NK-92 (cell line): ENCODE results near the gene CASZ1.

Experiments
- DNase-seq: peaks from one replicate; lab custom pipeline; 2025; ENCODE audit not compliant: unreplicated experiment; lab: John Stamatoyannopoulos, UW

Gene CASZ1

DNA sequence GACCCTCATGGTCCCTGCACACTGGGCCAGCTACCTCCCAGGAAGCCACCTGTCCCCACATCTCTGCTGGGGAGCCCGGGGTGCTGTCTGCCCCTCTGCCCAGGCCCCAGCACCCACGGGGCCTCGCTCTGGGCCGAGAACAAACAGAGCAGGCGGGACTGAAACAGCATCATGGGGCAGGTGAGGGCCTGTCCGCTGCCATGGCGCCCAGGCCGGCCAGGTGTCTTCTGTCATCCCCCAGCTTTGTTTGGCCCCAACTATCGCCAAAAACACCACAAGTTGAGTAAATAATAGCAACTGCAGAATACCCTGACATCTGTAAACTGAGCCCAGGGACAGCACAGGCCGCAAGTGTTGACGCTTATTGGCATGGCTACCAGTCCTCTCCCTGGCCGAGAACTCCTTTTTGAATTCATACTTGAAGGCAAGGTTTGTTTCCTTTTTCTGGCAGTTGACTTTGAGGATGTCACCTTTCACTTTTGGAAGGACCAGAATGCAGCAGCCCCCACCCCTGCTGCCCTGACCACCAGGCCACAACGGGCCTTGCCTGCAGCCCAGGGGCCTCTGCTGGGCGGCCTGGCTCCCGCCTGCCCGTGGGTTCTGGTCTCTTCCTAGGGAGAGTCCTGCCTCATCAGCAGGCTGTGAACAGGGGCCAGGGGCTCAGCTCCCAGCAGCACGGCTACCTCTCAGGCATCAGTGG lies 152.7 kb downstream of the CASZ1 start:
- no peak for DNase-seq

DNA sequence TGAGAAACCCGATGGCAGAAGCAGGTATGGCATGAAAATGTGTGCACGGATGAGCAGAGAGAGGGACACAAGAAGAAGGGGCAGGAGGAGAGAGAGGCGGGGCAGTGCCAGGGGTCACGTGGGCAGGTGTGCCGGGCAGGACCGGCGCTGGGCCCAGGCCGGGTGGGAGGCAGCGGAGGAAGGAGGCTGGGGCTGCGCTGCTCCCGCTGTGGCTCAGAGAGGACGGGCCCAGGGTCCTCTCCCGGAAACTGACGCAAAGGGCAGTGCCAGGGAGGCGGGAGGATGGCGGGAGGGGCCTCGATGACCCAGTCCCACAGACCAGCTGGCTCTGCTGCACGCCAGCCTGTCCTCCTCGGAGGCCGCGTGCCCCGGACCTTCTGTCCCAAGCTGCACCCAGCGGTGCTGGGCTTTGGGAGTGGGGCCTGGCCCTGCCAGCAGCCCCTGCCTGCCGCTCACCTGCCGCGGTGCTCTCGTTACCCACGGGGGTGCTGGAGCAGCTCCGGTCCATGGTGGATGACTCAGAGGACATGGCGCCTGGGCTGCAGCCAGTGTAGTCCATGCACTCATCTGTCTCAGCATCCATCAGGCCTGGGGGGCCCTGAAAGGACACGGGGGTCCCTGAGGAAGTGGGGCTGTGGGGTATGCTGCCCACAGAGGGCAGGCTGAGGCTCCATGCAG lies 153.9 kb downstream of the CASZ1 start:
- DNase-seq: no peak

DNA sequence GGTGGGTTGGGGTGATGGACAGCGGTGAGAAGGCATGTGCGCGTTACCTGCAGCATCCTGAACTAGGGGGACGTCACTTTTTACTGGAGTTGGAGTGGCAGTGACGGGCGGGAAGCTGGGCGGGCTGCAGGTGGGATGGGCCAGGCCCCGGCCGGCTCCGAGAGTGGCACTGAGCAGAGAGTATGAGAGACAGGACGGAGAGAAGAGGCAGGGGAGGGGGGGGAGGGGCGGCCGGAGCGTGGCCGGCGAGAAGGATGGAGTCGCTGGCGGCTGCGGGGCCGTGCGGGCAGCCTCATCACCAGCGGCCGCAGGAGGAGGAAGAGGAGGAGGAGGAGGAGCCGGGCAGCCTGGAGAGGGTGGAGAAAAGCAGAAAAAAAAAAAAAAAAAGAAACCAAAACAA lies 154.5 kb downstream of the CASZ1 start:
- no peak for DNase-seq

DNA sequence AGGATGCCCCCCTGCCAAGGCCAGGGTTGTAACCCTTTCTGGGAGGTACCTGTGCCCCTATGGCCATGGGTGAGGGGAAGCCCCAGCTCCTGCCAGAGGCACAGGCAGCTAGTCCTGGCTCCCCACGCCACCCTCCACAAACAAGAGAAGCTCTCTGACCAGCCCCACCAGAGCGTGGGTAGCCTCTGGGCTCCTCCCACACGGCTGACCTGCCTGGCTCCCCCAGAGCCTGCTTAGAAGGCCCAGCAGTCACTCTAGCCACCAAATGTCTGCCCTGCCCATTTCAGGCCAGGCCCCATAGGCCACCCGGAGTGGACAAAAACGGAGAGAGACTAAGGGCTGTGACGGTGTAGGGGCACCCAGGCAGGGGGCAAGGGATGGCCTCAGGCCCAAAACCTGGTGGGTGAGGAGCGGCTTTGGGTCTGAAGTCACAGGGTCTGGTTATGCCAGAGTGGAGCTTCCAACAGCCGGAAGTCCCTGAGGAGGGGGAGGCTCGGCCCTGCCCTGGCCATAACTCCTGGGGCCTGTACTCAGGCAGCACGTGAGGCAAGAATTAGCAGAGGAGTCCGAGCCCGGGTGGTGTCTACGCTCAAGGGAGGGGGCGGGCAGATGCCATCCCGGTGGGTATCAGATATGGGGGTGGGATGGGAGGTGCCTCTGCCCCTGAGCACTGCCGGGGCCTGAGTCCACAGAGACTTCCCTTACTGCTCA lies 155.4 kb downstream of the CASZ1 start:
- DNase-seq: no peak

- no peak for DNase-seq
Measured at GRCh38 chr1:10639775-10640578, 156.5 kb downstream of the CASZ1 start.

DNA sequence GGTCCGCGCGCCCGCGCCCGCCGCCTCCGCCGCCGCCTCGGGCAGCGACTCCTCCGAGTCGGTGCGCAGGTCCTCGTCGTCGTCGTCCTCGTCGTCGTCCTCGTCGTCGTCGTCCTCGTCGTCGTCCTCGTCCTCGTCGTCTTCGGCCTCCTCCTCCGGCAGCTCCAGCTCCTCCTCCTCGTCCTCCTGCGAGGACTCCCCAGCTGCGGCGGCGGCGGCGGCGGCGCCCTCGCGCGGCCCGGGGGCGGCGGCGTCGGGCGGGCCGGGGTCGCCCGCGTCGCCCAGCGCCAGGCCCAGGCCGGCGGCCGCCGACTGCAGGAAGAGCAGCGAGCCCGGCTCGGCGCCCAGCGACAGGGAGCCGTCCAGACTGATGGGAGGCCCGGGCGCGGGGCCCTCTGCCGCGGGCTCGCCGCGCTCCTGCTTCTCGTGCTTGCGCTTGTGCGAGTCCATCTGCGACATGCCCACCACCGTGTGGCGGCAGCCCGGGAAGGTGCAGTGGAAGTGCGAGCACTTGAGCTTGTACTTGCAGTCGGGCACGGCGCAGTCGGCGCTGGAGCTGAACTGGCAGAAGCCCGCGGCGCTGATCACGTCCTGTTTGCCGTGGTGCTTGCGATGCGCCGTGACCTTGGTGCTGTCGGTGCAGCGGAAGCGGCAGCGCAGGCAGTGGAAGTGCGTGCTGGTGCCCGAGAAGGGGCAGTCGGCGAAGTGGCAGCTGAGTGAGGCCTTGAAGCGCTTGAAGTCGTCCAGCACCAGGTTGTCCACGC lies 157.3 kb downstream of the CASZ1 start:
- DNase-seq: no peak

DNA sequence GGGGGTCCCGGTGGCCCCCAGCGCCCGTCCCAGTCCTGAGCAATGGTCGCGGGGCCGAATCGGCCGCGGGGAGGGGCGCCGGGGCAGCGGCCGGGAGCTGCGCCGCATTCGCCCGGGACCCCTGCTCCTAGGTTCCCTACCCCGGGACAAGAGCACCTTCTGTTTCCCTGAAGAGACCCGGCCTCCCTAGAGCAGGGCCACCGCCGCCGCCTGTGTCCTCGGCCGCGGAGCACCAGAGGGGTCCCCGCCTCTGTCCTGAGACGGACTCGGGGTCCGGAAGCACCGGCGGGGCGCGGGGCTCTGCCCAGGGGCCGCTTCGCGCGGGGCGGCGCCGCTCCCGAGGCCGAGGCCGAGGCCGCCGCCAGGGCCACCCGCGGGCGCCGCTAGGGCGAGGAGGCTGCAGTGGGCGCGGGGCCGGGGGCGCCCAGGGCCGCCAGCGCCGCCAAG lies 157.9 kb downstream of the CASZ1 start:
- no peak for DNase-seq

DNA sequence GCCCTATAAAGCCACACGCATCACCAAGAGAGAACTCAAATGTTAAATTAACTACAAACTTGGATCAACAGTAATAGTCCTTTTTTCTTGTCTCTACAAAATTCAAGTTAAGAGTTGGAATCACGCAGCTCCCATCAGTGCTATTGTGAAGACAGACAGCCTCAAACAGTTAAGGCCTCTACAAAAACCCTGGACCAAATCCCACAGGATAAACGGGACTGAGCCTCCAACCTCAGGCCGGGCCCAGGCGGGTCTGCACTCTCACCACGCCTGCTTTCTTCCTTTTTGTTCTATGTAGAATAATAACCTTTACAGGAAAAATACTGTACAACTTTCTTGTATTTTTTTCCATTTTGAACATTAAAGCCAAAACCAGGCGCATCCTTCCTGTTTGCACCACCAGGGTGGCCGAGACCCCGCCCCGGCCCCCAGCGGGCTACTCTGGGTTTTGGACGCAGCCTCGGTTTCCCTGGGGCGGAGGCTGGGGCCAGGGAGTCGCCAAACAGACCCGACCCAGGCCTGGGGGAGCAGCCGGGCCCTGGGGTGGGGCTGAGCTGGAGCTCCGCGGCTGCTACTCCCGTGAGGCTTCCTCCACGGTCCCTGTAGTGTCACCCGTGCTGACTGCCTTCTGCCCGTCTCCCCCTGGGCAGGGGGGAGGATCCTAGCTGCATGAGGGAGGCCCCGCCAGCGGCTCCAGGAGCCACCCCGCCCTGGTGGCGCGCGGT lies 158.4 kb downstream of the CASZ1 start:
- DNase-seq: no peak

GRCh38 chr1:10637400-10637799 lies 159.0 kb downstream of the CASZ1 start:
- no peak for DNase-seq

GRCh38 chr1:10635992-10636391 lies 160.5 kb downstream of the CASZ1 start:
- no peak for DNase-seq

DNA sequence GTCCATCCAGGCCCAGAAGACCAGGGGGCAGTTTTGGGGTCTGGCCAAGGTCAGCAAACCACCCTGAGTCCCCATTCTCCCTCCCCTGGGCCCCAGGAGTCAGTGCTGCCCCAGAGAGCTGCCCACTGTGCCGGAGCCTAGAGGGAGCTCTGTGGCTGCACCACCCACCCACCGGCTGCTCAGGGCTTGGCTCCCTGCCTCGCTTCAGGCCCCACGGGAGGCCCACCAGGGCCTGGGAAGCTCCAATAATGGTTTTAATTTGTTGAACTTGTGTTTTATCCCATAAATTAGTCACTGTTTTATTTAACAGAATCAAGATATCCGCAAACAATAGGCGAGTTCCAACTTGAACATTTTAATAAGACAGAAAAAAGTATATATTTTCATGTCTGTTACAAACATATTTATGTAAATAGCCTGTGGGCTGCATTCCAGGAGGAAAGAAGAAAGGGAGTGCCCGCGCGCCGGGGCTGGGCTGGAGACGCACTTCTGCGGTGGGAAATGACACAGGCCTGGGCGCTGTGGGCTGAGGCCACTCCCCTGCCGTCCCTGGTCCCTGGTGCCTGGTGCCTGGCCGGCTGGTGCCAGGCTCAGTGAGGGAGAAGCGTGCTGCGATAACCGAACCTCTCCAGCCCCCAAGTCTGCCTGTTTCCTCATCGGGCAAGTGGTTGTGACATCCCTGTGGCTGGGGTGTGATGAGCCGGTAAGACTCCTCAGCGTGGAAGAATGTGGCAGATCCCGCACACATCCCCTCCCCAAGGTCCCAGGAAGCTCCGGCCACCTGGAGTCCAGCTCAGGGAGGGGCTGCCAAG lies 161.2 kb downstream of the CASZ1 start:
- no peak for DNase-seq

- no peak for DNase-seq
Measured at GRCh38 chr1:10634428-10635084, 161.9 kb downstream of the CASZ1 start.

DNA sequence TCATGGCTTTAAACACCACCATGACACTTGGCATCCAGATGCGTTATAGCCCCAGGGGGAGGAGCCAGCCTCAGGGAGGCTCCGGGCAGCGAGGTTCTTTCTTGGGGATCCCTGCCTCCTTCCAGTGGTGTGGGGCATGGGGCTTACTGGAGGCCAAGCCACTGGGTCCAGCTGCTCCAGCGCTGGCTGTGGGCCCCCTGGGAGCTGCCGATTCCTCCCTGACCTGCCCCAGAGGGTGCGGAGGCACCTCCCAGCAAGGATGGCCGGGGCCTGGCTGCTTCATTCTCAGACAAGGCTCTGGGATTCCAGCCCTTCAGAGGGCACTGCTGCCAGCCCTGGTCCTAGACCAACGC lies 162.4 kb downstream of the CASZ1 start:
- DNase-seq: no peak

- no peak for DNase-seq
Measured at GRCh38 chr1:10633416-10633815, 163.0 kb downstream of the CASZ1 start.

- no peak for DNase-seq
Measured at GRCh38 chr1:10632691-10633090, 163.8 kb downstream of the CASZ1 start.

GRCh38 chr1:10631811-10632593 lies 164.4 kb downstream of the CASZ1 start:
- DNase-seq: no peak

DNA sequence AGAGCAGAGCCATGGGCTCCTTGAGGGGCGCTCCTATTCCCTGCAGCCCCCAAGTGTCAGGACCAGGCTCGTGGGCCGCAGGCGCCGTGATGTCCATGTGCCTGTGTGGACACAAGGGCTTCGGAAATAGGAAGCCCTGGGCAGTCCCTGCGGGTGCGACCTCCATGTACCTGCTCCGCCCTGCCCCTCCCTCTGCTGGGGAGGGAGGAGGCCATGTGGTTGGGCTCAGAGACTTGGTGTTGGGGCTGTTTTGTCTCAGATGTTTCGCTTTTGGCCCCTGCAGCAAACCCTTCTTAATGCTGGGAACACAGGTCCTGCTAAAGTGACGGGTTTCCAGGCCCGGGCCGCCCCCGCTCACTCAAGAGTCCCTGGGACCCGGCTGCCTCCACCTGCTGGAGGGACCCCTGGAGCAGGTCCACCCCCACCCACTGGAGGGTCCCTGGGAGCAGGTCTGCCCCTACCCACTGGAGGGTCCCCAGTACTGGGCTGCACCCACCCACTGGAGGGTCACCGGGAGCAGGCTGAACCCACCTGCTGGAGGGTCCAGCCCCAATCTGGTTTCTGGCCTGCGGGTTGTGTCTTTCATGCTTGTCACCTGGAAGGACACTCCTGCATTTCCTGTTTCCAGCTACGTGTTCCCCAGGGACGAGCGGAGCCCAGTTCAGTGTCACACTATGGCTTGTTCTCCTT lies 165.2 kb downstream of the CASZ1 start:
- no peak for DNase-seq
